ENCODE data around the gene RUBCN.
A peak's percentile ranks its signal among the peaks of the same experiment; 100 is the strongest.
"Not testable (repeated sequence)": the region's sequence is repeated elsewhere in the genome, so short reads cannot be mapped to it uniquely, and the experiment has no call there.

Gene RUBCN

GRCh38 chr3:197665142-197665491 is 71.6 kb downstream of the RUBCN start:
- H3K27ac Mint-ChIP-seq; H3K27me3 Mint-ChIP-seq; DNase-seq (ENCODE audit: low spot score in 2 of 2); H3K4me3 Mint-ChIP-seq; H3K36me3 Mint-ChIP-seq; H3K4me1 Mint-ChIP-seq; H3K9me3 Mint-ChIP-seq: not testable (repeated sequence)
- ATAC-seq (ENCODE audit: low read depth) = peak; percentile 77

DNA sequence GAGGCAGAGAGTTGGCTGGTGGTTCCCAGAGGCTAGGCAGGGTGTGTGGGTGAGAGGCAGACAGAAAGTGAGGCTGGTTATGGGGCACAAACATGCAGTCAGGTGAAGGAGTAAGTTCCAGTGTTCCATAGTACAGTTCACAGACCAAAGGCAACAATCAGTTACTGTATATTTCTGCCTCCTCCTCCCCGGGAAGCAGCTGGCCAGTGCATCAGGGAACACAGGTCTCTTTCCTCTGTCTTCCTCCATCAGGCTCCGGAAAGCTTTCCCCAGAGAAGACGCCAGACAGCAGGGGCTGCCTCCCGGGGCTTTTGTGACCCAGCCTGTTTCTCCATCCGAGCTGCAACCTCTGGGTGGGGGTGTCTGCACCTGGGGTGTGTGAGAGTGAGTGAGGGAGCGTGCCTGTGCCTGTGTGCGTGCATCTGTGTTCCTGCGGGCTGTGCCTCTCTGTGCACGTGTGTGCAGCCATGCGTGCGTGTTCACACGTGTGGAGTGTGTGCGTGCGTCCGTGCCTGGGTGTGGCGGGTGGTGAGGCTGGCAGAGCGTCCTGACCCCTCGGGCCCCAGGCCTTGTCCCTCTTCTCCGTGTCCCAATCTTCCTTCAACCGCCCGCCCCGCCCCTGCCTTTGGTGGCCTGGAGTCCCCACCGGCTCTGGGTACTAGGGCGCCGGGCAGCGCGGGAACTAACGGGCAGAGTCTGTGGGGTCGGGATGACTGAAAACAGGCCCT is 72.1 kb downstream of the RUBCN start:
- H3K27ac Mint-ChIP-seq, H3K36me3 Mint-ChIP-seq, H3K27me3 Mint-ChIP-seq, H3K4me1 Mint-ChIP-seq, H3K9me3 Mint-ChIP-seq: not testable (repeated sequence)
- DNase-seq (ENCODE audit: low spot score in 2 of 2) (peak; percentile 62 to 83), ATAC-seq (ENCODE audit: low read depth) (peak; percentile 87)
- H3K4me3 Mint-ChIP-seq = peak overlapping the region; percentile 67

DNA sequence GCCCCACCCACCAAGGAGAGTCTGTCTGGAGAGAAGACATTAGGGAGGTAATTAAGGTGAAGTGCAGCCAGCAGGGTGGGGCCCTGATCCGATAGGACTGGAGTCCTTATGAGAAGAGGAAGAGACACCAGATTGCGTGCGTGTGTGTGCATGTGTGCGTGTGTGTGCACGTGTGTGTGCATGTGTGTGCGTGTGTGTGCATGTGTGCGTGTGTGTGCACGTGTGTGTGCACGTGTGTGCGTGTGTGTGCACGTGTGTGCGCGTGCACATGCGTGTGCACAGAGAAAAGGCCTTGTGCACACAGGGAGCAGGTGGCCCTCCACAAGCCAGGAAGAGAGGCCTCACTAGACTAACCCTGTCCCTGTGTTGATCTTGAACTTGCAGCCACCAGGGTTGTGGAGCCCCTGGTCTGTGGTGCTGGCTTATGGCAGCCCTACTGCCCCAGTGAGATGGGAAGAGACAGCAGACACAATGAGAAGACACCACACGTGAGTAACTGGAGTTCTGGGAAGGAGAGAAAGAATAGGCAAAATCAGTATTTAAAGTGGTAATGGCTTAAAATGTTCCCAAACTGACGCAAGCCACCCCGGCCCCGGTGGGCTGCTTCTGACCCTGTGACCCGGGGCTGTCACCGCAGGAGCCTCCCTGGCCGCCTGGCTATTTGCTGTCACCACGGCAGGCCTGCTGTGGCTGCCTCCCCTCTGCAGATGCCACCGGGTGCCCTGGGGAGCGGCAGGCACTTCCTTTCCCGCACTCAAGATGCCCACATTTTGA is 73.2 kb downstream of the RUBCN start:
- ATAC-seq (ENCODE audit: low read depth); H3K27me3 Mint-ChIP-seq; H3K36me3 Mint-ChIP-seq; H3K4me3 Mint-ChIP-seq; H3K27ac Mint-ChIP-seq; H3K9me3 Mint-ChIP-seq; H3K4me1 Mint-ChIP-seq; DNase-seq (ENCODE audit: low spot score in 2 of 2): not testable (repeated sequence)

DNA sequence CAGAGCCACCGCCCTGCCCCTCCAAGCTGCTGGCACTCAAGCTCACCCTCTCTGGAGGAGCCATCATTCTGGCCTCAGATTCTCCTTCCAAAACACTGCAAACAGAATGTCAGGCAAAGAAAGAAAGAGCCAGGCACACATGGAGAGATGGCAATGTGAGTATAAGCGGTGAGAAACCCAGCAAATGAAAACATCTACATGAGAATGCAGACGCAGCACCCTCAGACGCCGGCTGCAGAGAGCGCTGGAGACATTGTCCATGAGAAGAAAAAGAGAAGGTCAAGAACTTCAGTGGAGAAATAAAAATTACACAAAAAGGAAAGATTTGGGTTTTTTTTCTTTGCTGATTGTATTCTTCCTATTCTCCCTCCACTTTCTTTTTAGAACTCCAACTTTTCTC is 74.4 kb downstream of the RUBCN start:
- H3K27ac Mint-ChIP-seq = peak overlapping the region; percentile 33
- not testable (repeated sequence) for H3K4me3 Mint-ChIP-seq; H3K9me3 Mint-ChIP-seq; H3K4me1 Mint-ChIP-seq; DNase-seq (ENCODE audit: low spot score in 2 of 2); ATAC-seq (ENCODE audit: low read depth); H3K36me3 Mint-ChIP-seq; H3K27me3 Mint-ChIP-seq

GRCh38 chr3:197661874-197662273 is 74.8 kb downstream of the RUBCN start:
- ATAC-seq (ENCODE audit: low read depth); H3K36me3 Mint-ChIP-seq; H3K9me3 Mint-ChIP-seq; H3K27me3 Mint-ChIP-seq; H3K4me1 Mint-ChIP-seq; DNase-seq (ENCODE audit: low spot score in 2 of 2); H3K4me3 Mint-ChIP-seq; H3K27ac Mint-ChIP-seq: not testable (repeated sequence)

DNA sequence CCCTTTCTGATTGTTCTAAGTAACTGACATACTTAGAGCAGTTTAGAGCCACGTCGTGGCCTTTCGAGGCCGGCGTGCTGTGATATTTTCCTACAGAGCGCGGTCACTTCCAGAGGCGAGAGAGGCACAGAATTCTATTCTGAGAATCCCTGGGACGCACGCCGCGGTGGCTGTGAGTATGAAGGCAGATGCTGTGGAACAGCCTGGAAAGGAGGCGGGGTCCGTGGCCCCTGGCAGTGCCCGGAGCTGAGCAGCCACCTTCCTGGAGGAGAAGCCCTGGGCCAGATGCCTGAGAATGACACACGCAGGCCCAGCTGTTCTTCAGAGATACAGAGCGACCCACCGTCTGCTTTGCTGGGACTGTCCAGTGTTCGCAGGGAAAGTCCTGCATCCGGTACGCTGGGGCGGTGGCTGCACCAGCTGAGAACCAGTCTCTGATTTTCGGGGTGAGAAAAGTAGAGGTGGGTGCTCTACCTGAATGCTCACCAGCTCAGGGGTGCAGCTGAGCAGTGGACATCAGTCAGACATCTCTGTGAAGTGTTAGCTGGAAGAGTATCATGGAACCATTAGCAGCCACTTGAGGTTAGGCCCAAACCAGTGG is 75.4 kb downstream of the RUBCN start:
- not testable (repeated sequence) for H3K4me1 Mint-ChIP-seq; H3K9me3 Mint-ChIP-seq; H3K4me3 Mint-ChIP-seq; H3K36me3 Mint-ChIP-seq; DNase-seq (ENCODE audit: low spot score in 2 of 2); H3K27ac Mint-ChIP-seq; H3K27me3 Mint-ChIP-seq; ATAC-seq (ENCODE audit: low read depth)

DNA sequence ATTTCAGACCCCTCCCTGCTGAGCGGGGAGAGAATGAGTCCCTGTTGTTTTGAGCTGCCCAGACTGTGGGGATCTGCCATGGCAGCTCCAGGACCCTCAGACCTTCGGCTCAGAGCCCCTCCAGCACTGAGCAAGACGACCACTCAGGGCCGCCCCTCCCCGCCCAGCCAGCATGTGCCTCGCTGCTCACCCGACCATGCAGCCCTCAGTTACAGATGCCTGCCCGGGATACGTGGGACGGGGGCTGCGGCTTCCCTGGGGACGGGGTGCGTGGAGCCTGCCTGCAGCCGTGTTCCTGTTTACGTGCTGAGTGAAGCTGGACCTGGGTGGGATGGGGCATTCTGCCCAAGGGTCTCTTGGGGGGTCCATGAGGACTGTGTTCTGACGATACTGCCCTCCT is 77.0 kb downstream of the RUBCN start:
- not testable (repeated sequence) for DNase-seq (ENCODE audit: low spot score in 2 of 2); ATAC-seq (ENCODE audit: low read depth); H3K4me3 Mint-ChIP-seq; H3K36me3 Mint-ChIP-seq; H3K9me3 Mint-ChIP-seq; H3K27ac Mint-ChIP-seq; H3K4me1 Mint-ChIP-seq; H3K27me3 Mint-ChIP-seq

- not testable (repeated sequence) for H3K36me3 Mint-ChIP-seq; DNase-seq (ENCODE audit: low spot score in 2 of 2); ATAC-seq (ENCODE audit: low read depth); H3K4me1 Mint-ChIP-seq; H3K27me3 Mint-ChIP-seq; H3K4me3 Mint-ChIP-seq; H3K9me3 Mint-ChIP-seq; H3K27ac Mint-ChIP-seq
Measured at GRCh38 chr3:197659144-197659543, 77.6 kb downstream of the RUBCN start.

- ATAC-seq (ENCODE audit: low read depth); H3K36me3 Mint-ChIP-seq; DNase-seq (ENCODE audit: low spot score in 2 of 2); H3K9me3 Mint-ChIP-seq; H3K4me1 Mint-ChIP-seq; H3K27me3 Mint-ChIP-seq; H3K27ac Mint-ChIP-seq; H3K4me3 Mint-ChIP-seq: not testable (repeated sequence)
Measured at GRCh38 chr3:197658706-197659105, 78.0 kb downstream of the RUBCN start.

GRCh38 chr3:197657541-197658292 is 79.0 kb downstream of the RUBCN start:
- not testable (repeated sequence) for H3K27ac Mint-ChIP-seq; DNase-seq (ENCODE audit: low spot score in 2 of 2); H3K36me3 Mint-ChIP-seq; H3K27me3 Mint-ChIP-seq; H3K4me3 Mint-ChIP-seq; H3K4me1 Mint-ChIP-seq; ATAC-seq (ENCODE audit: low read depth); H3K9me3 Mint-ChIP-seq

GRCh38 chr3:197656960-197657359 is 79.7 kb downstream of the RUBCN start:
- not testable (repeated sequence) for H3K27ac Mint-ChIP-seq; DNase-seq (ENCODE audit: low spot score in 2 of 2)

DNA sequence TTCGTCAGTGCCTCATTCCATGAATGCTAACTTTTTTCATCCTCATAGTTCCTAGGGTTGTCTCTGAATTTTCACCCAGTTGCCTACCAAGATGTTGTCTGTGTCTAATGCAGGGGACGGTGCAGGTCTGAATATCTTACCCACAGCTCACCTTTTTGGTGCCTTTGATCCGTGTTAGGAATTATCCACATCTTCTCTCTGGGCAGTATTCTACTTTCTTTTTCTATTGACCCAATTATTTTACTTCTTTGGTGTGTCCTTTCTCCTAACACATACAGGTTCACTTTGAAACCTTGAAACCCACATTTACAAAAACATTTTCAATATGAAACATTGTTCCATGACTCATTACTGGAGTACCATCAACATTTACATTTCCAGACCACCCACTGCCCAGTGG is 80.6 kb downstream of the RUBCN start:
- not testable (repeated sequence) for ATAC-seq (ENCODE audit: low read depth); H3K27ac Mint-ChIP-seq

More at GRCh38 chr3:197656960-197657359, 79.7 kb downstream of the RUBCN start:
- not testable (repeated sequence) for ATAC-seq (ENCODE audit: low read depth); H3K9me3 Mint-ChIP-seq; H3K27me3 Mint-ChIP-seq; H3K36me3 Mint-ChIP-seq; H3K4me1 Mint-ChIP-seq; H3K4me3 Mint-ChIP-seq

GRCh38 chr3:197654998-197655330 is 81.7 kb downstream of the RUBCN start:
- not testable (repeated sequence) for H3K27me3 Mint-ChIP-seq; H3K4me1 Mint-ChIP-seq; H3K36me3 Mint-ChIP-seq; DNase-seq (ENCODE audit: low spot score in 2 of 2); H3K4me3 Mint-ChIP-seq; H3K27ac Mint-ChIP-seq; H3K9me3 Mint-ChIP-seq
- peak; percentile 59 for ATAC-seq (ENCODE audit: low read depth)

More for the DNA sequence above, 80.6 kb downstream of the RUBCN start:
- not testable (repeated sequence) for H3K4me1 Mint-ChIP-seq; H3K9me3 Mint-ChIP-seq; H3K27me3 Mint-ChIP-seq; DNase-seq (ENCODE audit: low spot score in 2 of 2); H3K36me3 Mint-ChIP-seq
- peak overlapping the region; percentile 62 for H3K4me3 Mint-ChIP-seq
